ENCODE data around the gene MAPK8. TPM values are rescaled to one million over a fixed set of nuclear protein-coding genes. Genes with fewer than 3 reads are reported as not detected.

MAPK8 gene
- total RNA-seq, 1 donor from 2014 or later: 36.9 TPM

DNA sequence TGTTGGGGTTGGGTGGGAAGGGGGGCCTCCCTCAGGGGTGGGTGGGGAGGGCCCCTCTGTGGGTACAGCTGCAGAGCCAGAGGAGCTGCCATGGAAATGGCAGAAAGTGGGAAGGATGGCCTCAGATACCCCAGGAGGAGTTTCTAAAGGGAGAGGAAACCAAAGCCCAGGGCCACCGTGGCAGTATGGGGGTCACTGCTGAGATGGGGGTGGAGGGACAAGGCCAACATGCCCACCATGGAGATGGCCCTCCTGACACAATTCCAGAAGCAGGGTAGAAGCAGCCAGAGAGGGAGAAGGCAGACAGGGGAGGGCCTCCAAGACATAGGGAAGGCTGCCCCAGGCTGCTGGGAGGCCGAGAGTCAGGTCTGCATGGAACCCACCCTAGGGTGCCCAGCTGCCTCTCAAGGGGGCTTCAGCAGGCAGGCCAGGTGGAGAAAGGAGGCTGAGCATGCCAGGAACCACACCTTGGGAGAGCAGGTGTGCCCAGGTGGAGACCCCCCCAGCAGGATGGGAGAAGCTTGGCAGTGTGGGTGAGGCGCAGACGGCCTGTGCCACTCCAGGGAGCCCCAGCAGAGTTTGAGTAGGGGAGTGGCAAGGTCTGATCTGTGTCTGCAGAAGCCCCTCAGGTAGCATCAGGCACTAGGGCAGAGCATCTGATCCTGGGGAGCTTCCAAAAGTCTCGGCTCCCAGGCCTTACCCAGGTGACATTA, 151.6 kb downstream of the MAPK8 start:
- intact Hi-C loops (cut with micrococcal nuclease): no loop called here

DNA sequence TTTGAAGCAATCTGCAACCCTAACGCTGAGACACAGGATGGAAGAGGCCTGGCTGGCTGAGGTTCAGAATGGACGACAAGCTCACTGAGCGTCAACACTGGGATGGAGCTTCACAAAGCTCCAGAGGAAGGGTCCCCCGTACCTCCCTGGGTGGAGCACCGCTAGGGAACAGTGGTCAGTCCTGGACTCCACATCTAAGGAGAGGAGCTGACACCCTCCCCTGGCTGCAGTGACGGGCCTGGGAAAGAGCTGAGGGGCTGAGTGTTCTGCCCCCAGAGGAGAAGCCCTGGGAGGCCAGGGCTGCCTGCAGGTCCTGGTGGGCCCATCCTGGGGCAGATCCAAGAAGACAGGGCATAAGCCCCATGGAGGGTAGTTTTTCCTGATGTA, 152.2 kb downstream of the MAPK8 start:
- intact Hi-C loops (cut with micrococcal nuclease): no loop called here

DNA sequence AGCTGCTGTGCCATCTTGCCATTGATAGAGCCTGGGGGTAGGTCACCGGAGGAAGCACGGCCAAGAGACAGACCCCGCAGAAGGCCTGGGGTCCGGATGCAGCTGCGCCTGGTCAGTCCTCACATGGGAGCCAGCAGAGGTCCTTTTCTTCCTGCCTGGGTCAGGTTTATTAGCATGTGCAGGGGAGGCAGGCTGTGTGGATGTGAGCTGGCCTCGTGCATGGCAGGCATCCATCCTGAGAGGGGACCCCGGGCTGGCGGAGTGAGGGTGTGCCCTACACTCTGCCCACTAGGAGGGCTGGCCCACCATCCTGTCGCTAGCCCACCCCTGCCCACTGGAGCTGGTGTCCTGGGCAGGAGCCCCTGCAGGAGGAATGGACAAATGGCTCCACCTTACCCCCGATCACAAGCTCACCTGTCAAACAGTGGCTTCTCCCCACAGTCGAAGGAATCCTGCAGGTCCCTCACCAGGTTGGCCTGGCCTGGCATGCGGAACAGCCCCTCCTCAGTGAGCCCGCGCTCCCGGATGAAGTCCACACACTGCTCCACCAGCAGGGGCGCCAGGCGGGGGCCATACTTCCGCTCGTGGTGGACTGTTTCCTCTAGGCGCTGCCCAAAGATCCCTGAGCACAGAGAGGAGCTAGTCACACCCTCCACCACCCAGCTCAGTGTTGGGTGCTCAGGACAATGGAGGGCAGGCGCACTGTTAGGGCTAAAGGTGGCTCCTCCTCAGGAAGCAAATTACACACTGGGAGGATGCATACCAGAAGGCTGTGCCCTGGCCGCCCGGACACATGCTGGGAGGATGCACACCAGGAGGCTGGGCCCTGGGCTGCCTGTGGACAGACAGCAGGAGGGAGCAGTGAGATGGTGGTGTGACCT, 153.0 kb downstream of the MAPK8 start:
- intact Hi-C loops (cut with micrococcal nuclease): no loop called here

DNA sequence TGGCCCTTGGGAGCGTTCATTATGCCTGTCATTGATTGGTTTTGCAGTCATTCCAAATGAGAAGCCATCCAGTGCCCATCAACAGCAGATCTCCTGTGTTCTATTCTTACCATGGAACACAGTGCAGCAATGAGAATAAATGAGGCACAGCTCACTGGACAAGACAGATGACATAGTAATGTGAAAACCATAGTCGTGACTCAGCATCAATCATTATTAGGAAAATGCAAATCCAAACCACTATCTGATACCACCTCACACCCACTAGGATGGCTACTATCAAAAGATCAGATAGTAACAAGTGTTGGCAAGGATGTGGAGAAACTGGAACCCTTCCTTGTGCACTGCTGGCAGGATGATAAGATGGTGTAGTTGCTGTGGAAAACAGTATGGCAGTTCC, 153.7 kb downstream of the MAPK8 start:
- intact Hi-C loops (cut with micrococcal nuclease): no loop called here

DNA sequence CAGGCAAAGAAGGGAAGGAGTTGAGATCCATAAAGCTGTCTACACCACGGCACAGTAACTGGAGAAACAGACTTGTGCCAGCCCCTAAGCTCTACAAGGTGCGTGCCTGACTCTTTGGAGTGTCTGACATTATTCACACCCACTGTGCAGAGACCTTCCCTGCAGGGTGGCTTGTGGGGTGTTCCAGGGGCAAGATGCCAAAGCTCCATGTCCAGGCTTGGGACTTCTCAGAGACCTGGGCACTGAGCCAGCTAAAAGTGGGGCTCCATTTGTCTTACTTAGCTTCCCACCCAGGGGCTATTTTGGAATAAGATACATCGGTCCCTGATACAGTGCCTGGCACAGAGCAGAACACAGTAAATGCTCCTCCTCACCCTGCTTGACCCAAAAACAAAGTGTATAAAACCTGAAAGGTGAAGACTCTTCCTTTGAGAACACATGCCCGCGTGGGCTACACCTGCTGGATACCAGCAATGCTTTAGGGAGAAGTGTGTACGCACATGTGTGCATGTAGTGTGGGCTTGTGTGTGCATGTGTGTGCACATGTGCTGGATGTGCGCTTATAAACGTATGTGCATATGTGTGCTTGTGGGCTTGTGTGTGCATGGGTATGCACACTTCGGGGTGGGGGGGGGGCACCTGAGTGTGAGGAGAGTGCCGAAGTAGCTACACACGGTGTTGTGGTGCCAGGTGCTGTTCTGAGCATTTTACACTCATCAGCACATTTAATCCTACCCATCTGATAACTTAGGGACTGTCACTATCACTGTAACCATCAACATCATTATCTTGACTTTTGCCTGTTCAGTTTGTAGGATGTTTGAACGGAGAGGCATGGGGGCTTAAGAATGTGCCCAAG, 155.4 kb downstream of the MAPK8 start:
- intact Hi-C loops (cut with micrococcal nuclease): no loop called here

DNA sequence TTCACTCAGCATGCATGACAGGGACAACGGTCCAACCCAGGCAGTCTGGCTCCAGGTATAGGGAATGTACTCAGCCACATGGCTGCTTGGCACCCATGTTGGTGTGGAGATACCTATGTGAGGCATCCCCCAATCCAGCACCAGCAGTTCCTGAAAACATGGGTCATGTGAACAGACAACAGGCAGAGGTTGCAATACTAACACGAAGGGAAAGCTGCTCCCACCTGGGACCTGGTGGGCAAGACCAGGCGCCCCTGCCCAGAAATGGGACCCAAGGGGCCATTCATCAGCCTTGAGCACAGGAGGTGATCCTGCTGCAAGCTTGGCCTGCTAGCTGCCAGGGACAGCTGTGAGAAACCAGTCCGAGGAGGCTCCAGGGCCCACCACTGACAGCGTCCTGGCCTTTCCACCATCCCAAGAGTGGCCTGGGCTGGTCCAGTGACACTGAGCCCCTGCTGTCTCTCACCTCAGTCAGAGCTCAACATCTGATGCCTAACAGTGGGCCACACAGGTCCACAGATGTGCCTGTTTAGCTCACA, 156.1 kb downstream of the MAPK8 start:
- intact Hi-C loops (cut with micrococcal nuclease): no loop called here

DNA sequence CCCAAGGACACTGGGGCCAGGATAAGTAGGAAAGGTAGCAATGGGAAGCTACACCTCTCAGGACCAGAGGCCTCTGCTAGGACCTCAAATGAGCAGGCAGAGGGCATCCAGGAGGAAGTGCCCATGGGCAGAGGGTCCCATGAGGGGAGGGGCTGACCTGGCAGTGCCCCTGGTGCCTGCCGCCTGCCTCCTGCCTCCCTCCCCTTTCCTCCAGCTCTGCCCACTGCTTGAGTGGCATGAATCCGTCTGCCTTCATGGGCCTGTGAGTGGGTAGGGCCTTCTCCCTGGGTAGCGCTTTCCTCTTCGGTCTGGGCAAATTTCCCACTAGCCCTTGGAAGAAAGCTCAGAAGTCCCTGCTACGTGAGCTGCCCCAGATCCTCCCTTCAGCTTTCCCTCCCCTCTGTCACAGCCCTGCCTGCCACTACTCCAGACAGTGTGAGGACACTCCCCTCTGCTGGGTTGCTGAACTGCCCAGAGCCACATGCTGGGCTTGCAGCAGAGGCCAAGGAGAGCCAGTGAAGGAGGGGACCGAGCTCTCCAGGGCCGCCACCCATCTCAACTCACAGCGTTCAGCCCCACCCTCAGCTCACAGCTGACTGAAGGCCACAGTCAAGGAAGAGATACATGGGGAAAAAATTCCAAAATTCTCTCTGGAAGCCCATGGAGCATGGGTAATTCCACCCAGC, 157.0 kb downstream of the MAPK8 start:
- intact Hi-C loops (cut with micrococcal nuclease): no loop called here

DNA sequence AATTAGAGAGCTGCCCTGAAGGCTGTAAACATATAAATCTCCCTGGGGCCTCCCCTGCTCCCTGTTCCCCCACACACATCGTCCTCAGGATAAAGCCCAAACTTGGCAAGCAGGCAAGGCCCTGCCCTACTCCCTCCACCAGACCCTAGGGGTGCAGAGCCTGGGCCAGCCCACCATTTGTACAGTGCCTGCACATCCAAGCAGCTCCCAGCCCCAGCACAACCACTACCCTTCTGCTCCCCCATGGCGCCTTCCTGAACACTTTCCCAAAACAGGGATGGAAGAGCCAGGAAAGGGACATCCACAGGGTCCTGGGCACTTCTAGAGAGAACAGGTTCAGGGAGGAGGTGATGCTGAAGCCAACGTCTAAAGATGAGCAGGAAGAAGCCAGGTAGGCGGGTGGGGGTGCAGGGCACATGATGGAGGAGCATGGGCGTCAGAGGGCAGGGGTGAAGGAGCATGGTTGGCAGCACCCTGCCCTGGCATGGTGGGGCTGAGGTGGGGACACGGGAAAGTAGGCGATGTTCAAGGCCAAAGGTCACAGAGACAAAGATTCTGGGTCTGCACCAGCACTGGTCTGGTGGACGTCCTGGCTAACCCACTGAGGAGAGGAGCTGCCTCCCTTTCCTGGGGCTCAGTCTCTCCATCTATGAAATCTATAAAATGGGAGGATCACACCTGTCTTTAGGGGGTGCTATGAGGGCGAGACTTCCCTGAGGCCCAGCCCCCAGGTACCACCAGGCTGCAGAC, 157.8 kb downstream of the MAPK8 start:
- intact Hi-C loops (cut with micrococcal nuclease): no loop called here

DNA sequence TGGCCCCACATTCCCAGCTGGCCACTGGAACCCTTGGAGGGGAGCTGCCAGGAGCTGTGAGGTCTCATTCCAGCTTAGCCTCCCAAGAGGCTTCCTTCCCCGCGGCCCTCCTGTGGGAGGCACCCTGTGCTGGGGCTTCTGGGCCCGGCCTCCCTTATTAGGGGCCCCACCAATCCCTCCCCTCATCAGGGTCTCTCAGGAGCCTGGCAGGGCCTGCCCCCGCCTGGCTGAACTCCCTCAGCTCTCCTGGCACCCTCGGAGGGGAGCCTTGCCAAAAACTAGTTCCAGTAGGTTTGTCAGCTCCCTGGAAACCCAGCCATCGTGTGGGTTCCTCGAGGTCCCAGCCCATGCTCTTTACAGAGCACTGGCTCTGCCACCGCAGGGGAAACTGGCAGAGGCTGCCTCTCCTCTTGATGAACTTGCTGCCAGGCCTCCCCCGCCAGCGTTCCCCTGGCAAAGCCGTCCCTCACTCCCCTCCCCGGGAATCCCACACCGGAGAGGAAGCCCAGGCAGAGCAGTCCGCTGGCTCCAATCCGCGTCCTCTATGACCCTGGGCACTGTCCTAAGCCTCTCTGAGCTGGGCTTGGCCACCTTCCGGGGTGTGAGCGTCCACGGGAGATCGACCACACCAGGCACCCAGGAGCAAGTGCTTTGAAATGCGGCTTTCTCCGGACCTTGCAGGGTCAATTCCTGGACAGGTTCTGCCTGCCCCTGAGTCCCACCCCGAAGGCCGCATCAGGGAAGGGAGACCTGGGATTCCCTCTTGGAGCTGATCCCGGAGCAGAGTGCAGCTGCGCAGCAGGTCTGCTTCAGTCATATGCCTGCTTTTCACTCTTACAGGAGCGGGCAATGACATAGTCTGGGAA, 158.6 kb downstream of the MAPK8 start:
- intact Hi-C loops (cut with micrococcal nuclease): no loop called here

DNA sequence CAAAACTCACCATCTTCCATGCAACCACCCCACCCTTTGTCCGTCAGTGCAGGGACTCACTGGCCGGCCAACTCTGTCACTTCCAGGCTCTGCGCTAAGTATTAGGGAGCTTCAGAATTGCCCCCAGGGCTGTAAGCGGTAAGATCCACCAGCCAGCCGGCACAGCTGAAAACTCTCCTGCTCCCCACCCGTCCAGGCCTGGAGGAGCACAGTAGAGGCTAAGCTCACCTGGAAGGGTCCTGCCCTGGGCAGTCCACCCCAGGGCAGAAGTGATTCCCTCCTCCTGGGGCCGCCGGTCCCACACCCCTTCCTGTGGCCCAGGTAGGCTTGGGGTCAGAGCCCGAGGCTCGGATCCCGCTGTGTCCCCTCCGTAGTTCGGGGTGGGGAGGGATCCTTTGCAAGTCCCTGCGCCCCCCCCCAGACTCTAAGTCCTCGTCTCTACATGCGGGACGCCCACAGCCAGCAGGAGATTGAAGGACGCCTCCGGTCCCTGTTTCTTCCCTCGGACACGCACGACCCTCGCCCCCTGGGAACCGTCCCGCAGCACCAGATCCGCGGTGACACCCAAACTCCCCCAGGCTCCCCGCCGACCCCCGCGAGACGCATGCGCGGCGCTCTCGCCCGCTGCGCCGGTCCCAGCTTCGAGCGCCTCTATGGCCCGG, 159.5 kb downstream of the MAPK8 start:
- intact Hi-C loops (cut with micrococcal nuclease): no loop called here

DNA sequence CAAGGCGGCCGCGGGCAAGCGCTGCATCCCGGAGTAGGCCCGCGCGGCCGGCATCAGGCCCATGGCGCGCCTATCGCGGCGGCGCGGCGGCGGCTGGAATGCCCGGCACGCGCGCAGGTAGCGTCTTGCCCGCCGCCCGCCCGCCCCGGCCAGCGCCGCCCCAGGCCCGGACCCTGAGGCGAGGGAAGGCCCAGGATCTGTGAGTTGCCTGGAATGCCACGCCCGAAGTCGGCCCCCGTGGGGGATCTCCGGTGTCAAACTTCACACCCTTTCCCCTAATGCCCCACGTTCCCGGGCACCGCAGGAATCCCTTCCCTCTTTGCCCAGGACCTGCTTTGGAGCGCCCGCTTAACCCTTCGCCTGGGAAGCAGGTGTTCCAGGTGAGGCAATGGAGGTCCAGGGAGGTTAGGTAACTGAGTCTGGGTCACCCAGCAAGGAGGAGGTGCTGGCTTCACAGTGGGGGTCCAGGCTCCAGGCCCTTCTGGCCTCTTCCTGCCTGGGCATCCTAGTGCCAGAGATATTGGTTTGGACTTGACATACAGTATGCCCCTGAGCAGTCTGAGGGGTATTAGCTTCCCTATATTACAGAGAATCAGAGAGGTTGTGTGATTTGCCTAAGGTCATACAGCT, 160.2 kb downstream of the MAPK8 start:
- intact Hi-C loops (cut with micrococcal nuclease): no loop called here

DNA sequence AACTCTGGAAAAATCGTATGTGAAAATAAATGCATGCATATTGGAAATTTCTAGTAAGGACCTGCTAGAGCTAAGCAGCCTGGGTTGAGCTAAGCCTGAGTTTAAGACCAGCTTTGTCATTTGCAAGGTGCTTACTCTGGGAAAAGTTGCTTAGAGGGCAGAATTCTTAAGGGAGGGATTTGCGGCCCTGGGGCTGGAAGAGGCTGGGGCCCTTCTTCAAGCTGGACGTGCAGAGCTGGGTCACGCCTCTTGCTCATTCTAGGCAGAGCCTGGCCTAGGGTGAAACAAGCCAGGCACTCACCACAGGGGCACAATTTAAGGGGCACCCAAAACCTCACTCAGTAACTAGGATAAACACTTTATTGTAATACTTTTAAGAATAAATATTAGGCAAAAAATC, 161.2 kb downstream of the MAPK8 start:
- intact Hi-C loops (cut with micrococcal nuclease): no loop called here

DNA sequence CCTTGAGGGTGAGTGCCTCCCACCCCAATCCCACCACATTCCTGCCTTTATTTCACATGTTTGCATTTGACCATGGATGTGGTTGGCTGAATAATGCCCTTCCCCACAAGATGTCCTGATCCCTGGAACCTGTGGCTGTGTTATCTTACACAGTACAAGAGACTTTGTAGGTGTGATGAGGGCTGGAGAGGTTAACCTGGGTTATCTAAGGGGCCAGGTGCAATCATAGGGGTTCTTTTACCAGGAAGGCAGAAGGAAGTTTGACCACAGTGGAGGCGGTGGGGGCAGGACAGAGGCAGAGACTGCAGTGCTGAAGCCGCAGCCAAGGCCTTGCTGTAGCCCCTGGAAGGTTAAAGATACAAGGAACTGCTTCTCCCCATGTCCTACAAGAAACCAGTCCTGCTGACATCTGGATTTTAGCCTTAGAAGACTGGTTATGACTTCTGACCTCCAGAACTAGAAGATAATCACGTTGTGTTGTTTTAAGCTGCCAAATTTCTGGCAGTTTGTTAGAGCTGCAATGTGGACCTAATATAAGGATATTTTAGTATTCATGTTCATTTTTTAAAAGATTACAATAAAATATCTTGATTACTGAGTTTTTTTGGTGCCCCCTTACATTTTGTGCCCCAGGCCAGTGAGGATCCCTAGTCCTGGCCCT, 161.8 kb downstream of the MAPK8 start:
- intact Hi-C loops (cut with micrococcal nuclease): no loop called here

DNA sequence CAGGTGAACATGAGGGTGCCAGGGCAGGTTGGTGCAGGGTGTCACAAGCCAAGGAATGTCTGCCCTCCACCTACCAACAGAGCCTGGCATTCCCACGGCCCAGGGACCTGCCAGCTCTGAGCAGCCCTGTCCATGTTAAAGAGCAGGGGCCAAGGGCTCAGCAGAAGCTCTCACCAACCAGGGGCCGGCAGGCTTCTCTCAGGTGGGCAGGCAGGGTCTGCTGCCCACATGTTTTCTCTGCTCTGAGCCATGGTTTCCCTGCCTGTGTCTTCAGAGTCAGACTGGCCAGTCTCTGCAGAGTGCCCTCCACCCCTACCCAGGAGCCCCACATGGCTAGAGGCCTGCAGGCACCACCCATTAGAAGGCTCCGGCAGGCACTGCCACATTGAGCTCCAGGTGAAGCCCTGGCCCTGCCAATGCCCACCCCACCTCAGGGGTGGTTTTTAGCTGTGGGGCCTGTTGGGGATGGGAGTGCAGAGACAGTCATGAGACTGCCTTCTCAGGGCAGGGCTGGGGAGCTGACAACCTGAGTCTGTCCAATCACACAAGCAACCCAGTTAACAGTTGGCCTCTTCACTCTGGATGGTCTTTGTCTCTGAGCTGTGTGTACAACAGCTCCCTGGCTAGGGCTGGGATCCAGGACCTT, 162.5 kb downstream of the MAPK8 start:
- intact Hi-C loops (cut with micrococcal nuclease): no loop called here

DNA sequence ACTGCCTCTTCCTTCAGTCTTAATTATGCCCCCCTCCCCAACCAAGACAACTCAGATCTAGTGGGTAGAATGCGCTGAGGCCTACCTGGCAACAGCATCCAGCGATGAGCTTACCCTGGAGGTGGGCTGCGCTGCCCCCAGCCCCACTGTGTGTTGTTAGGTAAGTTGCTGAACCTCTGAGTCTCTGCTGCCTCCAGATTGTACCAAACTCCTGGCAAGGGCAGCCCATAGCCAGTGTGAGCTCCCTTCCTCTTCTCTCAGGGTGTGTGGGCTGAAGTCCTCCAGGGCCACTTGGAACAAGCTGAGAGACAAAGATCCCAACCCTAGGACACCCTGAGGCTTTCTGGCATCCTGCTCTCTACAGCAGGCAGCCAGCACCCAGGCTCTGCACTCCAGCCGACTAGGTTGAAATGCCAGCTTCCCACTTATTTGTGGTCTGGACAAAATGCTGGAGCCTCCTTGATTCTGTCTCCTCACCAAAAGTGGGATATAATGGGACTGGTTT, 163.1 kb downstream of the MAPK8 start:
- intact Hi-C loops (cut with micrococcal nuclease): no loop called here

DNA sequence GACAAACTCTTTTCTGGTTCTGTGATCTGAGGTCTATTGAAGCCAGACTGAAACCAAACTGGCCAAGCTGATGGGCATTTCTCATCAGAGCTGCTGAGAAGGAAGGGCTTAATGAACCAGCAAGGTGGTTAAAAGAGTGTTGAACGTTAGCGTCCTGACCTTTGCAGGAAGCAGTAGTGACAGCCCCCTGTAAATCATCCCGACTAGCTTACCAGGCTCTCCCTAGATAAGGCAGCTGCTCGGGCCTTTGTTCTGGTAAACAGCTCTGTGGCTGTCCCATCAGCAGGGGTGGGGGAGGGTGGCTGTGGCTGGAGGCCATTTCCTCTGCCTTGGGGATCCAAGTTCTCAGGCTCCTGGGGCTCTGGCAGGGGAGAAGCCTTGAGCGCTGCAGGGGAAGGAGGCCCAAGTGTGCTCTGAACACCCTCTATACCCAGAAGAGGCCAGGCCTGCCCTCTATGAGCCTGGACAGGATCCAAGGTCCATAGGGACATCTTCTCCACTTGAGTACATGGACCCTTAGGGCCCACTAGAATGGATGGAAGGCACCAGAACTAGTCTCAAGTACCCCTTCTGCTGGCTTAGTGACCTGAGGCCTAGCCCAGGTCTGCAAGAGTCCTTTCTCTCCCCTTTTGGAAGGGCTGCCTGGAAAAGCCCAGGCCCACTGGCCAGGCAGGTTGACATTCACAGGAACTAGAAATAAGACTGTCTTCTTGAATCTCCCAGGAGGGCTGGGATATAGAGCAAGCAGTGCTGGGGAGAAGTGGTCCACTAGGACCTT, 163.8 kb downstream of the MAPK8 start:
- intact Hi-C loops (cut with micrococcal nuclease): no loop called here
